Tibial nerve (tissue), 4 donors: ENCODE measurements around the gene PRR5. TPM values are rescaled to one million over a fixed set of nuclear protein-coding genes. Genes with fewer than 3 reads are reported as not detected.
"Not testable (repeated sequence)": the region's sequence is repeated elsewhere in the genome, so short reads cannot be mapped to it uniquely, and the experiment has no call there.

Source experiments
- DNase-seq, 2 donors: peaks; one replicate each; pipeline ENCODE4 v3.0.0-alpha.2; 2019; ENCODE audit warnings: low spot score in 2 of 2
- H3K27ac ChIP-seq, 4 donors: fragments of 200-600 bp; sonication (generic) in 3 of 4; one replicate each; pipeline ENCODE4 v1.5.1; 2017 to 2019; ENCODE audit warnings: mild to moderate bottlenecking in 1 of 4
- H3K27me3 ChIP-seq, 2 donors: fragments of 200-600 bp; sonication (generic) in 1 of 2; one replicate each; pipeline versions ENCODE4 v1.5.1 to v1.6.0; 2017 to 2019
- H3K36me3 ChIP-seq, 3 donors: fragments of 200-600 bp; sonication (generic); one replicate each; pipeline ENCODE4 v1.5.1; 2018 to 2019
- H3K4me1 ChIP-seq, 4 donors: fragments of 200-600 bp; sonication (generic) in 3 of 4; one replicate each; pipeline ENCODE4 v1.5.1; 2017 to 2019
- H3K4me3 ChIP-seq, 4 donors: fragments of 200-600 bp; sonication (generic) in 3 of 4; one replicate each; pipeline ENCODE4 v1.5.1; 2017 to 2019; ENCODE audit warnings: mild to moderate bottlenecking in 1 of 4, moderate library complexity in 1 of 4
- H3K9me3 ChIP-seq, 4 donors: fragments of 200-600 bp; sonication (generic) in 3 of 4; one replicate each; pipeline ENCODE4 v1.5.1; 2017 to 2019
- EP300 ChIP-seq, 2 donors: sonication (generic); formaldehyde crosslinking; IDR thresholded peaks; one replicate each; pipeline ENCODE4 v1.6.1; 2017; ENCODE audit warnings: antibody characterized with exemption in 2 of 2, mild to moderate bottlenecking in 1 of 2
- POLR2A ChIP-seq, 2 donors: fragments of 450-650 bp; IDR thresholded peaks; one replicate each; pipeline ENCODE4 v1.6.1; 2017; ENCODE audit warnings: antibody characterized with exemption in 2 of 2, mild to moderate bottlenecking in 2 of 2, moderate library complexity in 2 of 2
- WGBS, 2 donors: methylation state at CpG; one replicate each; pipeline ENCODE4 v1.1.5; 2018; 5-methylcytosine and 5-hydroxymethylcytosine counted together
- total RNA-seq, 4 donors: library from RNA; depleted of rRNA; stranded (reverse); fragments of >200 nt; gene quantifications; one replicate each; pipeline ENCODE4 v1.1.0, GENCODE V29; 2016
- TF ChIP-seq, protein P1 (sequence below), 5 experiments: fragments of 200-600 bp in 3 of 5; fragments of 450-650 bp in 2 of 5; sonication (generic) in 3 of 5; IDR thresholded peaks; one replicate each; pipeline ENCODE4 v1.5.1; 2016 to 2019; ENCODE audit warnings: antibody characterized with exemption in 5 of 5, mild to moderate bottlenecking in 3 of 5, moderate library complexity in 2 of 5

Gene PRR5
- total RNA-seq, 4 donors from 2014 or later = 40.4 to 68.4 (median 42.5) TPM

DNA sequence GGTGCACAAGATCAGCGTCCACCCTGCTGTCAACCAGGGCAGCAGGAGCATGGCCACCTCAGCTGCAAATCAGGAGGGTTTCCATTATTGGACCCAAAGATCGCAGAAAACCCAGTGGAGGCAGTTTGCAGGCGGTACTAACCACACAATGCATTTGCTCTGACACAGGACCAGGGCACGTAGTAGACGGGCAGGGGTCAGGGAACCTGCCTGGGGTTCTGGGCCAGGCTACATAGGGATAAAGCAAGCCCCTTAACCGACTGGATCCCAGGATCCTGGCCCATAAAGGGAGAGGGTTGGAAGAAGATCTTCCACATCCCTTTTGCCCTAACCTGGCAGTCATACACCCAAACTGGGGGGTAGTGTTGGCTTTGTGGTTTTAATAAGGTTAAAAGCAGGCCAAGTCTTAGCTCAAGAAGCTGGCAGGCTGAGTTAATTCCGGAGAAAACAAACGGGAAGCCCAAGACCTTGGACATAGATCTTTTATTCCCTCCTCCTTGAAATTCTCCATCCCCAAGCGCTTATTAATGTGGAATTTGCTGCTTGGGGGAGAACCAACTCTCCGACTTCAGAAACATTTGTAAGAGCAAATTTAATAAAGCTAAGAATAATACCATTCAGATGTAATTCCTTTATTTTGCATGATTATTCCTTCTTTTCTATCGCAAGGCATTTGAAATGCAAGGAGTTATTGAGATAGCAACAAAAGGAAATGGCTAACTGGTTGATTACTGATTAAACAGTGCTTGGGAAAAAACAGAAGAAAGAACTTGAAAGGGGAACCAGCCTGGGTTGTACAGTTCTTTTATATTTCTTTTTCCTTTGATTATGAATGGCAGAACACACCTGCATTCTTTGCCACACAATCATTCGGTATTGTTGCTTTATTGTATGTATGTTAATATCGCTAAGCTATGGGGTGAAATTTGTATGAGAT, 44.1 kb downstream of the PRR5 start:
- Histone ChIP-seq H3K27ac (no peak overlapping the region), H3K4me3 (no peak overlapping the region), H3K4me1 (no peaks in the 10 kb centered on the region), H3K36me3 (no peaks in the 10 kb centered on the region), H3K27me3 (peaks cover 0 to 22% of the 10 kb centered on the region in 2 donors), H3K9me3 (peaks cover 0 to 8% (median 0%) of the 10 kb centered on the region in 4 donors)
- no peak for DNase-seq
- TF ChIP-seq POLR2A (IDR thresholded peaks at IDR 0.05) (no peak), EP300 (IDR thresholded peaks at IDR 0.05) (no peak)
- TF ChIP-seq, protein P1, sequence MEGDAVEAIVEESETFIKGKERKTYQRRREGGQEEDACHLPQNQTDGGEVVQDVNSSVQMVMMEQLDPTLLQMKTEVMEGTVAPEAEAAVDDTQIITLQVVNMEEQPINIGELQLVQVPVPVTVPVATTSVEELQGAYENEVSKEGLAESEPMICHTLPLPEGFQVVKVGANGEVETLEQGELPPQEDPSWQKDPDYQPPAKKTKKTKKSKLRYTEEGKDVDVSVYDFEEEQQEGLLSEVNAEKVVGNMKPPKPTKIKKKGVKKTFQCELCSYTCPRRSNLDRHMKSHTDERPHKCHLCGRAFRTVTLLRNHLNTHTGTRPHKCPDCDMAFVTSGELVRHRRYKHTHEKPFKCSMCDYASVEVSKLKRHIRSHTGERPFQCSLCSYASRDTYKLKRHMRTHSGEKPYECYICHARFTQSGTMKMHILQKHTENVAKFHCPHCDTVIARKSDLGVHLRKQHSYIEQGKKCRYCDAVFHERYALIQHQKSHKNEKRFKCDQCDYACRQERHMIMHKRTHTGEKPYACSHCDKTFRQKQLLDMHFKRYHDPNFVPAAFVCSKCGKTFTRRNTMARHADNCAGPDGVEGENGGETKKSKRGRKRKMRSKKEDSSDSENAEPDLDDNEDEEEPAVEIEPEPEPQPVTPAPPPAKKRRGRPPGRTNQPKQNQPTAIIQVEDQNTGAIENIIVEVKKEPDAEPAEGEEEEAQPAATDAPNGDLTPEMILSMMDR (IDR thresholded peaks at IDR 0.05) = no peak
- 52% methylated on average over 13 of the region's 13 CpGs for WGBS, 2 donors

DNA sequence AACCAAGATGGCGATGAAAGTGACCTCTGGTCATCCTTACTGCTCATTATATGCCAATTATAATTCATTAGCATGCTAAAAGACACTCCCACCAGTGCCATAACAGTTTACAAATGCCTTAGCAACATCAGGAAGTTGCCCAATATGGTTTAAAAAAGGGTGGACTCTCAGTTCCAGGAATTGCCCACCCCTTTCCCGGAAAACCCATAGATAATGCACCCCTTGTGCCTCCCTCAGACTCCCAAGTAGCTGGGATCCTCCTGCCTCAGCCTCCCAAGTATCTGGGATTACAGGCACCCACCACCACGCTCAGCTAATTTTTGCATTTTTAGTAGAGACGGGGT, 45.8 kb downstream of the PRR5 start:
- H3K4me3 ChIP-seq, H3K27ac ChIP-seq, H3K4me1 ChIP-seq, DNase-seq, H3K36me3 ChIP-seq: not testable (repeated sequence)
- Histone ChIP-seq H3K9me3 (peaks cover 0 to 21% (median 0%) of the 10 kb centered on the region in 4 donors), H3K27me3 (peaks cover 0 to 37% of the 10 kb centered on the region in 2 donors)
- WGBS, 2 donors = 93 to 94% methylated on average over 4 of the region's 4 CpGs

DNA sequence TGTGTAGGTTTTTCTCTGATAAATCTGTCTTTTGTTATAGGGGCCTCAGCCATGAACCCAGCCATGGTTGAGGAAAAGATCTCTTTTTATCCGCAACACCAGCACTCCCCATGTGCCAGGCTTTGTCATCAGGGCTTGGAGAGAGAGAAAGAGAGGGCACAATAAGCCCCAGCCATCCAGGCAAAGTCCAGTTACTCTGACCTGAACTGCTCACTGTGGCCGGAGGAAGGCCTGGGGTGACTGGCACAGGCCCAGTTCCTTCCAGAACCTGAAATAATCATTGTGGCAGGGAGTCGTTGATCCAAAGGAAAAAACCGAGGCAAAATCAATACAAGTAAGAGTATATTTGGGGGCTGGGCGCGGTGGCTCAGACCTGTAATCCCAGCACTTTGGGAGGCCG, 46.5 kb downstream of the PRR5 start:
- WGBS, 2 donors = 81 to 86% methylated on average over 7 of the region's 7 CpGs
- peaks cover 0 to 21% (median 0%) of the 10 kb centered on the region in 4 donors for H3K9me3 ChIP-seq
- no peak for DNase-seq
- peaks cover 0 to 14% (median 4%) of the 10 kb centered on the region in 4 donors for H3K4me1 ChIP-seq
- TF ChIP-seq, protein P1 (IDR thresholded peaks at IDR 0.05) = no peak
- TF ChIP-seq POLR2A (IDR thresholded peaks at IDR 0.05) (no peak), EP300 (IDR thresholded peaks at IDR 0.05) (no peak)
- peaks cover 0 to 45% of the 10 kb centered on the region in 2 donors for H3K27me3 ChIP-seq
- H3K4me3 ChIP-seq = no peak overlapping the region
- no peak overlapping the region for H3K27ac ChIP-seq
- no peaks in the 10 kb centered on the region for H3K36me3 ChIP-seq

DNA sequence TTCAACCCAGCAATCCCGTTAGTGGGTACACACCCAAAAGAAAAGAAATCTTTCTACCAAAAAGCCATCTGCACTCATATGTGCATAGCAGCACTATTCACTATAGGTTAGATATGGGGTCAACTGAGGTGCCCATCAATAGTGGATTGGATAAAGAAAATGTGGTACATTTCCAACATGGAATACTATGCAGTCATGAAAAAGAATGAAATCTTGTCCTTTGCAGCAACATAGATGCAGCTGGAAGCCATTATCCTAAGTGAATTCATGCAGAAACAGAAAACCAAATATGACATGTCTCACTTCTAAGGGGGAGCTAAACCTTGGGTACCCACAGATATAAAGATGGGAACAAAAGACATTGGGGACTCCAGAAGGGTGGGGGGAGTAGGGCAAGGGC, 48.5 kb downstream of the PRR5 start:
- 48 to 60% methylated on average over 1 of the region's 1 CpG for WGBS, 2 donors
- no peaks in the 10 kb centered on the region for H3K36me3 ChIP-seq
- H3K4me3 ChIP-seq = no peak overlapping the region
- no peak for TF ChIP-seq POLR2A (IDR thresholded peaks at IDR 0.05)
- no peak for TF ChIP-seq EP300 (IDR thresholded peaks at IDR 0.05)
- TF ChIP-seq, protein P1 (IDR thresholded peaks at IDR 0.05) = no peak
- H3K27me3 ChIP-seq = peaks cover 0 to 59% of the 10 kb centered on the region in 2 donors
- H3K9me3 ChIP-seq = peaks cover 0 to 21% (median 0%) of the 10 kb centered on the region in 4 donors
- no peak for DNase-seq
- H3K27ac ChIP-seq = no peak overlapping the region
- H3K4me1 ChIP-seq = peaks cover 0 to 19% (median 6%) of the 10 kb centered on the region in 4 donors

DNA sequence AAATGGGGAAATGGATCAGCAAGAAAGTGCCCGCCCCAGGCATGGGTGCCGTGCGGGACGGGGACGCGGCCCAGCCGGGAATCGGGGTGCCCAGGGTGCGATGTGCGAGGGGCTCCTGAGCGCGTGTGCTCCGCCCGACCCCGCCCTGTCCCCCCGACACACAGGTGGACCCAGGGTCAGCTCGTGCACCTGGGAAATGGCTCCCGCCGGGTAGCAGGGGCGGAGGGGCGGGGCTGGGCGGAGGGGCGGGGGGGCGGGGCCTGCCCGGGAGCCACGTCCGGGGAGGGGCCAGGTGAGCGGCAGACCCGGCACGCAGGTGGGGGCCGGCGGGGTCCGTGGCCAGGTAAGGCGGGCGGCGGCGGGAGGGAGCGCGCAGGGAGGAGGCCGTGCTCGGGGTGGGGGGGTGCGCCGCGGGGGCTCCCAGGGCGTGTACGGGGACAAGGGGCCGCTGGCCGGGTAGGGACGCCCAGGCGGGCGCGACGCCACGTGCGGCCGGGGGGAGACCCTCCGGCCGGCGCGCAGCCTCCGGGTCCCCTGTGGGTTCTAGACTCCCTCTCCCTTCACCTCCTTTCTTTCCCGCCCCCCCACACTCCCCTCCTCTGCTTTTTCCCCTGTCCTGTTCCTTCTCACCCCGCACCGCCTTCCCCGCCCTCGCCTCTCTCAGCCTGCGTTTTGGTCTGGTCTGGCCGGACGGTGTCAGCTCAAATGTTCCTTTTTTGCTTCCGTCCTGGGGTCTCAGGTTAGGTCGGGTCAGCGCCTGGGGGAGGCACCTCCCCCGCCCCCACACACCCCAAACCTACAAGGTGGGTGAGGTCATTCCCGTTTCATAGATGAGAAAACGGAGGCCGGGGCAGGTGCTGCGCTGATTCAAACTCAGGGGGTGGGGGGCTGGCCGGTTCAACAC, 50.5 kb downstream of the PRR5 start, which contains the start of gene ARHGAP8:
ARHGAP8 (plus strand) TSS at position 291 of the 904 bp plus-strand sequence. CDS start 33,953 bp downstream, outside the sequence.
- H3K36me3 ChIP-seq = no peaks in the 10 kb centered on the region
- peaks cover 0 to 19% (median 6%) of the 10 kb centered on the region in 4 donors for H3K4me1 ChIP-seq
- DNase-seq = no peak
- WGBS, 2 donors = 5 to 6% methylated on average over 49 to 51 of the region's 78 CpGs
- H3K4me3 ChIP-seq = peak within 1 kb of the TSS in 2 of 4 donors; percentile 30 to 31
- H3K9me3 ChIP-seq = peaks cover 0 to 21% (median 0%) of the 10 kb centered on the region in 4 donors
- no peak for TF ChIP-seq POLR2A (IDR thresholded peaks at IDR 0.05)
- no peak for TF ChIP-seq EP300 (IDR thresholded peaks at IDR 0.05)
- TF ChIP-seq, protein P1 (IDR thresholded peaks at IDR 0.05) = no peak
- H3K27me3 ChIP-seq = peaks cover 0 to 57% of the 10 kb centered on the region in 2 donors
- peak within 1 kb of the TSS in 1 of 4 donors; percentile 40 for H3K27ac ChIP-seq
